NCI-H1417 treated with DMSO at 0.1 percent for 48 hours (cell line): Measurements from ENCODE around the gene SYT1.
"Not testable (repeated sequence)": the region's sequence is repeated elsewhere in the genome, so short reads cannot be mapped to it uniquely, and the experiment has no call there.

Experiments
- DNase-seq: peaks from one replicate; lab custom pipeline; 2025; lab: John Stamatoyannopoulos, UW

The SYT1 gene

DNA sequence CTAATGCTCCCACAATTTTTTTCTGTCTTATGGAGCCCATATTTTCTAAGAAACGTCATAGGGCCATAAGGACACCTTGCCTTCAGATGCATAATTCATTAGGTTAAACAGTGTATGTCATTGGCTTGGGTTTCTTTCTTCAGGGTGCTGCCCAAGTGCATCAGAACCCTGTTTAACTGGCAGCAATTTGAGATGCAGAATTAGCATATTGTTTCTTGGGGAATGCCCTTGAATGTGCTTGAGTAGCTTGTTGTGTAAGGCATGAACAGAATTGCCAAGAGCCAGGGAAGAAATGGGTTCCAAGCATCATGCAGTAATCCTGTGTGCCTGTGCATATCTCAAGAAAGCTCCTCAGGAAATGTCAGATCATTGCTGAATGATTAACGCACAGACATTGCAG is 277.2 kb downstream of the SYT1 start:
- no peak for DNase-seq

GRCh38 chr12:79143803-79144202 is 279.2 kb downstream of the SYT1 start:
- DNase-seq: peak; percentile 17

DNA sequence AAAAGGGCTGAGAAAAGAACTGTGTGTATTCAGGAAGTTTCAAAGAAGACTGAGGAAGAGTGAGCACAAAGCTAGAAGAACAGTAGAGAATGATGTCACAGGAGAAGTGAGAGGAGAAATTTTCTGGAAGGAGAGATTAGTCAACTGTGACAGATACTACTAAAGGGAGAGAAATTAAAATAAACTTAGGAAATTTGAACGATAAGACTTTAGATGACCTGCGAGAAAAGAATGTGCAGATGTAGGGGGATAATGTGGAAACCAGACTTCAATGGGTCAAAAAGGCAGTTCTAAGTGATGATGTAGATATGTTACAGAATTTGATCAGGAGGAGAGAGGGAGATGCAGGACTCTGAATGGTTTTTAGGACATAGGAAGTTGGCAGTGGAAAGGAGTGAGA is 287.4 kb downstream of the SYT1 start:
- no peak for DNase-seq

GRCh38 chr12:79155683-79156082 is 291.1 kb downstream of the SYT1 start:
- DNase-seq: no peak

GRCh38 chr12:79156846-79157463 is 292.4 kb downstream of the SYT1 start:
- no peak for DNase-seq

DNA sequence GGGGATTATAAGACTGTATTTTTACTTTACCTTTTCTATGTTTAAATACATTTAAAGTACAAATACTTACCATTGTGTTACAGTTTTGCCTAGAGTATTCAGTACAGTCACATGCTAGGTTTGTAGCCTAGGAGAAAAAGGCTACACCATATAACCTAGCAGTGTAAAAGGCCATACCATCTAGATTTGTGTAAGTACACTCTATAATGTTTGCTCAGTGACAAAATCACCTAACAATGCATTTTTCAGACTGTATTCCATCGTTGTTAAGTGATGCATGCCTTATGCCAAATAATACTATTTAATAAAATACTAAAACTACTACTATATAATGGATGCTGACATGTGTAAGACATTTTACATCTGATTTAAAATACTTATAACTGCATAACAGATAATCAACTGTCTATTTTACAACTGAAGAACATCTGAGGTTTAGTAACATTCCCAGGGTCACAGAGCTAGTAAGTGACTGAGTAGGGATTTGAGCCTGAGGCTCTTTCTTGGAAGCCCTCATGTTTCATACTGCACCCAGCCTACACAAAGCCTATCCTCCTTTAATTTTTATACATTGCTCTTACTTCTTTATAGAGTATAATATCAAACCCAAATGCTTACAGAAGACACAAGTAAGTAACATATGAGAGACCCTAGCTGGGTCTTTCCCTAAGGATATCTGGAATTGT is 296.8 kb downstream of the SYT1 start:
- no peak for DNase-seq

DNA sequence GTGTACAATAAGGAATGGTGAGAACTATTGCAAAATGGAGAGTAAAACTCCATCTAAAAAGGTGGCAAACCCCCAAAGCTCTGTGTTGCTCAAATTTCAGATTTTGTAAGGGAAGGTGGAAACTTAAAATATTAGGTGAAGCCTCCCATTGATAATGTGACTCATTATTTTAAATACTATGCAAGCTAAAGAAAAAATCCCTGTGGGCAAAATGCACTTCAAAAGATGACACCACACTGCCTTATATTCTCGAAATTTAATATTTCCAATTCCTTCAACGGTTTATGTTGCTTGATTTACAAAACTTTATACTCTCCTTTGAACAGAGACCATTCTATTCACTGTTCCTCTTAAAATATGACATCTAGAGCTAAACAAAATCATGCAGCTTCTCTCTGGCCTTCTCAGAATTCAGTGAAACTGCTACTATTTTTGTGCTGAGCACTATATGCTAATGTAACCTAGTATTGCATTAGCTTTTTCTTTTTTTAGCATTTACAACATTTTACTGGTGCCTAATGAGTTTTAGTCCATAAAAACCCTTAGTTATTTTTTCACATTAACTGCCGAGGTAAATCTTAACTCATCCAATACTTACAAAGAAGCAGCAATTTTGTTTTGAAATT is 297.7 kb downstream of the SYT1 start:
- no peak for DNase-seq

DNA sequence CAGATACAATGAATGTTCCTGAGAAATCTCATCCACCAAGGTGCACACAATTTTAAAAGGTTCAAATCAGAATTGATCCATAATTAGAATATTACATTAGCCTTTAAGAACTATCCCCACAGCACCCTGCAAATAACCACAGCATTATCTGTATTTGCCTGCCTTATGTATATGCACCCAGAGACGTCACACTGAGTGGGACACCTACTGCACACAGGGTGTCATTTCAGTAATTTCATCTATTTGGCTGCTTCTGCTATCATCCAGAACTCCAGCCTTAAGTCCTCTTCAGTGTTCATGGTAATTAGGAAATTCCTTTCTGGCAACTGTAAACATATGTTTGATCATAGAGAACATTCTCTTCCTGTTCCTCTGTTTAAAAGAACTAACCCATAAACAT is 298.4 kb downstream of the SYT1 start:
- DNase-seq: no peak

DNA sequence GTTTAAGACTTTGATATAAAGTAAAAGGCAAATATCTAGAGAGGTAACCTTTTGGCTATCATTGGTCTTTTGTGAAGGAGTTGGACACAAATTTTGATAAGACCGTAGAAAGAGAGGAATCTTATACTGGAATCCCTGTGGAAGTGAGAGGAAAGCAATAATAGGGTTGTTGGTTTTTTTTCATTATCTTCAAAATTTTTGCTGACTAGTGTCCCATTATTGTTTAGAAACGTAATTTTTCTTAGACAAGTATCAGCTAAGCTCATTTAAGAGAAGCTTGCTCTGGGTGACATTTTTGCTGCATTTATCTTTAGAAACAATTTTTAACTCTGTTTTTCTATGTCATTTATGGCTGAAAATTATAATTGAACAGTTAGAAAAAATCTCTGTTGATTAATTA is 300.3 kb downstream of the SYT1 start:
- no peak for DNase-seq

DNA sequence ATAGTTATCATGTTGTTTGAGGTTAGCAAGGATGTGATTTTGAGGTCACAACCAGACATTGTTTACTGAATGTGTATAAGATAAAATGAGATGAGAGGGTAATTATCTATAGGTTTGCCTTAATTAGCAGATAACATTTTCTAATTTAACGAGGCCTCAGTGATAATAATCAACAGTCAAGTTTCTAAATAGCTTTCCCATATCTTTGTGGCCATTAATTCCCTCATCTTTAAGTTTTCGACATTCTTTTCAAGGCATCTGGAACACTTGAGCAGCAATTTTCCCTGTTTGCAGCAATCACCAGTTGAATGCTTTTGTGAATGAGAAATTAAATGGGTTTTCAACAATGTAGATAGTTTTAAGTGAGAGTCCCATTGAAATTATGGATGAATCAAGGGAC is 304.1 kb downstream of the SYT1 start:
- DNase-seq: no peak

- no peak for DNase-seq
Measured at GRCh38 chr12:79174626-79175025, 310.1 kb downstream of the SYT1 start.

DNA sequence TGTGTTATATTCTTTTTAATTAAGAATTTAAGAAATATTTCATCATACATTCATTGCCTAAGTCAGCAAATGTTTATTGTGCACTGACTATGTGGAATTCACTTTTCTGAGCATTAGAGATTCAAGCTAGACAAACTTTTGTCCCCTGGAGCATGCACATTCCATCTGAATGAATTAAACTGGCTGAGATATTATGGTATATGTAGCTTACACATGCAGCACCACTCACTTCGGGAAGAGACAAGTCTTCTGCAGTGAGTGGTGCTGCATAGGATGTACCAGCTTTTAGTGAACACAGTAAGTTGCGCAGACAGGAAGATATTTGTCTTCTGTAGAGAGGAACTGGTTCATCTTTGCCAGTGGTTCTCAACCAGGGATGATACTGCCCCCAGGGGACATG is 318.4 kb downstream of the SYT1 start:
- no peak for DNase-seq

DNA sequence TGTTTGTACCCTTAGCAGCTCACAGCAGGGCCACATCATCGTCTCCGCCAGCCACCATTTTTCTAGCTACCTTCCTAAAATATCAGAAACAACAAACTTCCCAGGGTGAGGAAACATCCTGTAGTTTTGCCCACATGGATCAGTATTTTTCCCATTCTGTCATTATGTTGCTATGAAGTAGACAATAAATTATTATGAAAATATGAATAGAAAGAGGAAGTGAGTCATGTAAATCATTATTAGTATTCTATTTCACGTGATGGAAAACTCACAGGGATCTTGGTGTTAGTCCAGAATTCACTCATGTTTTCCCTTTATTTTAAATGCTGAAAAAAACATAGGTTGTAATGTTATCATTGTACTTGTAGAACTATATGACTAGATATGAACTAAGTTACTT is 319.4 kb downstream of the SYT1 start:
- DNase-seq: no peak

DNA sequence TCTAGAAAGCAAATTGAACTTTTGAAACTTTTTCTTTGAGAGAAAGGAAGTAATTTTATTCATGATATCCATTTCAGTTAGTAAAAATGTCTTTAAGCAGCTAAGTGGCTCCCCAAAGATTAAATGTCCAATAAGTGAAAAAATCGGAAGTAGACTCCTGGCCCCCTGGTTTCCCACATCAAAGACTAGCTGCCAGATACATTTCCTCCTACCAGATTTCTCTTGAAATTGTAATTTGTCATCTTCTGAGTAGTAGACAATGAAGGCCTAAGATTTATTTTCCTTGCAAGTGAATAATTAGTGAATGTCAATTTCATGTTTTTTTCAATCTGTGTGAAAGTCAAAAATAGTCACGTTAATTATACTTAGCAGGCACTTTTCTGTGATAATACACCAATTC is 321.9 kb downstream of the SYT1 start:
- DNase-seq: no peak

GRCh38 chr12:79187032-79187431 is 322.5 kb downstream of the SYT1 start:
- peak; percentile 25 for DNase-seq

GRCh38 chr12:79191391-79191790 is 326.8 kb downstream of the SYT1 start:
- no peak for DNase-seq

- no peak for DNase-seq
Measured at GRCh38 chr12:79194595-79194994, 330.0 kb downstream of the SYT1 start.

GRCh38 chr12:79199166-79199565 is 334.6 kb downstream of the SYT1 start:
- DNase-seq: no peak

- DNase-seq: peak; percentile 74
Measured at GRCh38 chr12:79200176-79200575, 335.6 kb downstream of the SYT1 start.

GRCh38 chr12:79203058-79203647 is 338.6 kb downstream of the SYT1 start:
- DNase-seq: no peak

DNA sequence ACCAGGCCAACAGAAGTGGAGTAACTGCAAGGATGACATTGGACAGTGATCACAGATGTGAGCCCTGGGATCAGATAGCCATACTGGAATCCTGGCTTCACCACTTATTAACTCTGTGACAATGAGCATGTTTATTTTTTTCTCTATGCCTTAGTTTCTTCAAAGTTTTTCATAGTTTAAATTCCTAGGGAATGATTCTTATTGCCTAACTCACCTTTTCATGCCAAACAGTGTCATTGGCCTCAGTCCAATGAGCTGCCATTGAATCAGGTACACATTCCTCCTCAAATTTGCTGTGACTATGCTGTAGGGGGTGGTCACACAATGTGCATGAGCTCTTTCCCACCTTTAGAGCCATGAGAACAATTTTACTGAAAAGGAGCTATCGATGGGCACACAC is 342.3 kb downstream of the SYT1 start:
- no peak for DNase-seq

DNA sequence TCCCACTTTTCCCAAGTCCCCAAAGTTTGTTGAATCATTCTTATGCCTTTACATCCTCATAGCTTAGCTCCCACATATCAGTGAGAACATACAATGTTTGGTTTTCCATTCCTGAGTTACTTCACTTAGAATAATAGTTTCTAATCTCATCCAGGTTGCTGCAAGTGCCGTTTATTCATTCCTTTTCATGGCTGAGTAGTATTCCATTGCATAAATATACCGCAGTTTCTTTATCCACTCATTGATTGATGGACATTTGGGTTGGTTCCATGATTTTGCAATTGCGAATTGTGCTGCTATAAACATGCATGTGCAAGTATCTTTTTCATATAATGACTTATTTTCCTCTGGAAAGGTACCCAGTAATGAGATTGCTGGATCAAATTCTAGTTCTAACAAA is 345.8 kb downstream of the SYT1 start:
- DNase-seq: not testable (repeated sequence)

DNA sequence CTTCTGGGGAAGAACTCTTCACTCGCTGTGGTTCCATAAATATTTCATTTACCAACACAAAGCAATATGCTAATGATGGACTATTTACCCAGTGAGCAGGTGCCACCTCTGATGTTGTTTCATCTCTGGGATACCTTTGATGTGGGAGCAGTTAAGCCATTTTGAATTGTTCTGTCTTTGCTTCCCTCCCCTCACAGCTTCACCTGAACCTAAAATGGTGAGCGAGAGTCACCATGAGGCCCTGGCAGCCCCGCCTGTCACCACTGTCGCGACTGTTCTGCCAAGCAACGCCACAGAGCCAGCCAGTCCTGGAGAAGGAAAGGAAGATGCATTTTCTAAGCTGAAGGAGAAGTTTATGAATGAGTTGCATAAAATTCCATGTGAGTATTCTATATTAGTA is 352.7 kb downstream of the SYT1 start:
- DNase-seq: no peak
